NOMO-1 treated with dmso at 0.1 percent for 144 hours (cell line): ENCODE results near the gene SOCS1.

Experiments
- DNase-seq: peaks from one replicate; lab custom pipeline; 2025; ENCODE audit not compliant: unreplicated experiment; lab: John Stamatoyannopoulos, UW

The SOCS1 gene

GRCh38 chr16:11248133-11248532 lies 7.9 kb downstream of the SOCS1 start:
- DNase-seq = no peak

- no peak for DNase-seq
Observed at GRCh38 chr16:11245988-11246387, 10.0 kb downstream of the SOCS1 start.

GRCh38 chr16:11245222-11245737 lies 10.7 kb downstream of the SOCS1 start:
- no peak for DNase-seq

- DNase-seq = no peak
Observed at GRCh38 chr16:11242658-11243057, 13.3 kb downstream of the SOCS1 start.

- DNase-seq = no peak
Observed at GRCh38 chr16:11241480-11242204, 14.4 kb downstream of the SOCS1 start.

- no peak for DNase-seq
Observed at GRCh38 chr16:11240636-11241473, 15.1 kb downstream of the SOCS1 start.

GRCh38 chr16:11239644-11240632 lies 16.1 kb downstream of the SOCS1 start:
- no peak for DNase-seq

- DNase-seq = no peak
Observed at GRCh38 chr16:11238272-11239202, 17.5 kb downstream of the SOCS1 start.

- peak; percentile 81 for DNase-seq
Observed at GRCh38 chr16:11236461-11237254, 19.3 kb downstream of the SOCS1 start.

- DNase-seq = no peak
Observed at GRCh38 chr16:11235703-11235991, 20.4 kb downstream of the SOCS1 start.

- DNase-seq = no peak
Observed at GRCh38 chr16:11234884-11235702, 20.9 kb downstream of the SOCS1 start.

GRCh38 chr16:11233727-11234376 lies 22.2 kb downstream of the SOCS1 start:
- DNase-seq = no peak

- no peak for DNase-seq
Observed at GRCh38 chr16:11232852-11233726, 22.9 kb downstream of the SOCS1 start.

- no peak for DNase-seq
Observed at GRCh38 chr16:11232302-11232851, 23.6 kb downstream of the SOCS1 start.

- no peak for DNase-seq
Observed at GRCh38 chr16:11231367-11231970, 24.5 kb downstream of the SOCS1 start.

- no peak for DNase-seq
Observed at GRCh38 chr16:11229906-11230305, 26.1 kb downstream of the SOCS1 start.
